Anterior cingulate cortex (tissue), 58 donors: Measurements from ENCODE around the gene LPP.

ENCODE experiments used
- DNase-seq, 58 donors: peaks; one replicate each; lab custom pipeline; 2025; lab: John Stamatoyannopoulos, UW

LPP gene

DNA sequence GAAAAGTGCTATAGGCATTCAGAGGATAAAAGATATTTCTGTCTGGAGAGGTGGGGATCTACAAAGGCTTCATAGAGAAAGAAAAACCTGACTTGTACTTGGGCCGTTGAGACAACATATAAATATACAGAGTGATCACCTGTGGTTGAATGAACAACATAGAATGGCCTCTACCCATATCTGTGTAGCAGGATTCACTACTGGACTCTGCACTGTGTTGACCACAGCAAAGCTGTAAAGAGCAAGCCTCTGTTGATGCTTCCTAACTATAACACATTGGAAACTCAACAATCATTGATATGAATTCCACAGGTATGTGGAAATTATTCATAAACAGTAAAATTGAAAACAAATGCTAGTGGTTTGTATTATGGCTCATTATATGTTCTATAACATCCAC lies 19.1 kb upstream of the LPP start:
- no peak for DNase-seq

DNA sequence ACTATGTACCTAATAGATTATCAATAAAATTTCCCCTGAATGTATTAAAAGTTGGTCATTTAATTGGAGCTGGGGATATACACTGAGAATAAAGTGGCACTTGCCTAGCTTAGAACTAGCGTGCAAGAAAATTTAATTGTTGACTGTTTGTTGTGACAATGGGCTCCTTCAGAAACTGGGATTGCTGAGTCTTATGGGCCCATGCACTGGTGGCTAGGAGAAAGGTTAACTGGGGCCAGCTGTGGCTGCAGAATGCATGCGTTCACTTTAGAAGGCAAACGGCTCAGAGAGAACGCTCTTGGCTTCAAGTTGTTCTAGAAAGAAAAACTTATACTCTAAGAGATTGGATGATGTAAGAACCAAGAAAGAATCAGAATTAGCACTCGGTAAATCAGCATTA lies 18.7 kb upstream of the LPP start:
- DNase-seq: no peak

DNA sequence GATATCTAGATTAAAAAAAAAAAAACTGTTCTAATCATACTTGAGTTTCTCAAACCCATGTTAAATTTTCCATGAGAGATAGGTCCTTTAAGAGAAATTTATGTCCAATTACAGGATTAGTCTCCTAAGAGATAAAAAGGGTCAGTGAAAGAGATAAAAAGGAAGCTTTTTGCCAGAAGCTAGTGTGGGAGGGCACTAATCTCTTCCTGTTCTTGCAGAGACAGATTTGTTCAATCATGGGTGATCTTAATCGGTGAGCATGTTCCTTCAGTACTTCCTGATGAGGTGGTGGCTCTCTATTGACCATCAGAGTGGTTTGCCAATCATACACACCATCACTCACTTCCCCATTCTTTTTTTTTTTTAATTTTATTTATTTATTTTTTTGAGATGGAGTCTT lies 16.9 kb upstream of the LPP start:
- no peak for DNase-seq

DNA sequence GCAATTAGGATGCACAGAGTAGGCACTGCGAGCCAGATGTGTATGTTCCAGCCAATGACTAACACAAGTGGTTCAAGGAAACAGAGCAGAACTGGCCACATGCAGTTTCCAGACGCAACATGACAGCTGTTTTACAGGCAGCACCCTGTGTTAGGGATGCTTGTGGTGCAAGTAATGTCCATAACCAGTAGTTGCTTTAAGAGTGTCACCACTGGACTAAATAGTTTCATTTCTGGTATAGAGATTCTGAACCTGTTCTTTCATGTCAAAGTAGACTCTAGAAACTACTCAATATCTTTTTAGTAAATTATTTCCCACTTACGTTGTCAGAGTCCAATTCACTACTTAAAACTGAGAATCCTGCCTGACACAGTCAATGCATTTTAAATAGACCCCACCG lies 14.5 kb upstream of the LPP start:
- no peak for DNase-seq

DNA sequence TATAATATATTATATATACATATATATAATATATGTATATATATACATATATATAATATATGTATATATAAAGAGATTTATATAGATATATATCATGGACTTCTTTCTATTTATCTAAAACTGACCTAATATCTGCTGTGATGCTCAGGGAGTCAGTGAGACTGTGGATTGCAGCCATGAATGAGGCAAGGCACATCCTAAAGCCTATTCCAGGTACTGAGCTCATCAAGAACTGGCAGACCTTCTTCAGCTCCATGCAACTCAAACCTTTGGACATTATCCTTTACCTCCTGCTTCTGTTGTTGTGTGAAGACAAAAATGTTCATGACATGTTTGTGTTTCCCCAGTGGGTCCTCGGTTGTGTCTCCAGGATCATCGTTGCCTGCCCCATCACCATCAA lies 7.7 kb upstream of the LPP start:
- DNase-seq: no peak

DNA sequence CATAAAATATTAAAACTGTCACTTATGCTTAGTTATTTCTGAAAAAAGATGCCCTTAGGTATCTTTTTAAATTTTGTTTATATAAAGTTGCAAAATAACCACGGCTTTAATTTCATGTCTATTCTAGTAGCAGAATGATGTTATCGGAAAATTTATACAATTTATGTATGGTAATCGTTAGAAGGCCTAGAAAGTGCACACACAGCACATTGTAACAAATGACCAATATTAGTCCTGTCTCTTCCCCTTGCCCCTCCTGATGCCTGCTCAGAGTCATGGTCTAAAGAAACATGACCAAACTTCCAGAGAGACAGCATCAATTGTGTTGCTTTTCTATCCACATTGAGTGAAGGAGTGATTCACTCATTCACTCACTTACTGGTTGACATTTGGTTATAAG lies 6.2 kb upstream of the LPP start:
- no peak for DNase-seq

DNA sequence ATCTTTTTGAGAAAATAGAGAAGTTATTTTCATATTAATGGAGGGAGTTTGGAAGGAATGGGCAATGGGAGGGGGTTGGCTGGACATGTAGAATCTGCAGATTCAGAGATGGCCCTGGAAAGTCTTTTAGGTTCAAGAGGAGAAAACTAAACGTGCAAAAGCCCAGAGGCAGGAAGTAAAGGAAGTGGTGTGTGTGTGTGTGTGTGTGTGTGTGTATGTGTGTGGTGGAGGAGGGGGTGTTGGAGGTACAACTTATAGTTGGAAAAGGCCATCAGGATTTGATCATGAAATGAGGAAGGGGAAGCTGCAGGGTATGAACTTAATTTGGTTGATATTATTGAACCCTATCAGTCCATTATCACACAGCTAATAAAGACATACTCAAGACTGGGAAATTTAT lies 5.6 kb upstream of the LPP start:
- no peak for DNase-seq

DNA sequence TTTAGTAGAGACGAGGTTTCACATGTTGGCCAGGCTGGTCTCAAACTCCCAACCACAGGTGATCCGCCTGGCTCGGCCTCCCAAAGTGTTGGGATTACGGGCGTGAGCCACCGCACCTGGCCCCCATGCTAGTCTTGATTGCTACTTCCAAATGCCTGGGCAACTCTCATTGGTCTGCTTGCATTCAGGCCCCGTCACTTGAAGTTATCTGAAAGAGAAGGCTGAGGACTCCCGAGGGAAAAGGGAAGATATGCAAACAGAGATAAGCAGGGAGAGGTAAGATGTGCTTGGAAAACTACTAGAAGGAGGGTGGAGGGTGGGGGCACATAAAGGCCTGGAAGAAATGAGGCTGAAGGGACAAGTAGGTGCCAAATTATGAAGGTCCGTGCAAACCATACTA lies 4.4 kb upstream of the LPP start:
- DNase-seq: no peak

DNA sequence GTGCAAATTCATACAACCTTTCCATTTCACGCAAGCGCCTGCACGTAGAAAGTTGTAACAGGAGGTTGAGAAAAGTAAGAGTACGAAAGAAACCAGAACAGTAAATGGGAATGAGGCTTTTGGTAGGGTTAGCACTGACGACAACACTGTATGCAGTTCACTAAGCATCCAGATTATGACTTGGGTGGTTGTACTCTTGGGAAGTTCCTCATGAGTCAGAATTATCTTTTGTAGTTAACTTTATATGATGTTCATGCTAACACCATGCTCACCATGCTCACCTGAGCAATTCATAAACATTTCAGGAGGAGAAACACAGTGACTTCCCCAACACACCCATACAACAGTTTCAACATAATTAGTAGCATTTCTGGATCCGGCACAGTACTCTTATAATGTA lies 3.0 kb upstream of the LPP start:
- DNase-seq: no peak

DNA sequence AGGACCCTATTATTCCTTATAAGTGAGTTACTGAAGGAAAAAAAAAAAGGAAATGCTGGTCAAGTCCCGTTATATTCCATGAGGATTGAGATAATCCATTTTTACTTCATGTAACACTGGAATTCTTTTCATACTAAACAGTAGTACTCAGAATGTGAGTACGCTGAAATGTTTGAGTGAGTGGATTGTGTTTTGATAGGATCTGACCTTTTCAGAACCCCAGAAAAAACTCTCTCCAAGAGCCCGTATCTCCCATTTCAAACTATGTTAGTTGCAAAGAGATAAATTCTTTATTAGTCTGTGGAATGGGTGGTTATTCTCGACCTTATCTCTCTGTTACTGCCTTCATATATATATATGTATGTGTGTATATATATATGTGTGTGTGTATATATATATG lies 2.5 kb upstream of the LPP start:
- DNase-seq: no peak

DNA sequence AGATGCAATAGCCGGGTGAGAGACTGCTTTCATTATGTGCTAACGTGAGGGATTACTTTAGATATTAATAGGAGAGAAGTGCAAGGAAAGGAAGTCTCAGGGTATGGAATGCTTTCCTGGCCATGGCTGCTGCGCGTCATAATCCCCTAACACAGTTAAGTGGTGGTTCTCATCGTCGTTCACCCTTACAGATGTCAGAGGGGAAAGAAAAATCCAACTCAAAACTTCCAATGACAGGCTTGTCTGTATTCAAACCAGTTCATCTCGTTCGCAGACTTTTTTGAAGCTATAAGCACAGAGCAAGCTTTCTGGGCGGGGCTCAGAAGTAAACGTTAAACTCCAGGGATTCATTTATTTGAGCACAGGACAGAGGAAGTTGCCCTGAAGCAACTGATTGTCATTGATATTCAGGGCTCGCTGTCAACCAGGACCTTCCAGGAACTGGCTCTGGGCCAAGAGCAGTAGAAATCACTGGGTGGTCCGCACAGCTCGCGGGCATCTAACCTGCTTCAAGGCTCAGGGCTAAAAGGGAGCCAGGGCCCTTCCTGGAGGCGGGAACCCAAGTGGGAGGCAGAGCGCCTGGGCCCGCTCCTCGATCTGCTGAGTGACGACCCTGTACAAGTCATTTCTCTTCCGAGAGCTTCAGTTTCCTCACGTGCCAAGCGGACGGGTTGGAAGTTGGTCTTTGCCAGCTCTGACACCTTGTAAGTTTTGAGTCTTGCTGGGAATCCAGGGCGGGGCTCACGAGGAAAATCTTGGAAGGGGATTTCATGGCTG lies 1.1 kb upstream of the LPP start:
- DNase-seq: peak in 19 of 58 donors; percentile 10 to 69 (median 41)

DNA sequence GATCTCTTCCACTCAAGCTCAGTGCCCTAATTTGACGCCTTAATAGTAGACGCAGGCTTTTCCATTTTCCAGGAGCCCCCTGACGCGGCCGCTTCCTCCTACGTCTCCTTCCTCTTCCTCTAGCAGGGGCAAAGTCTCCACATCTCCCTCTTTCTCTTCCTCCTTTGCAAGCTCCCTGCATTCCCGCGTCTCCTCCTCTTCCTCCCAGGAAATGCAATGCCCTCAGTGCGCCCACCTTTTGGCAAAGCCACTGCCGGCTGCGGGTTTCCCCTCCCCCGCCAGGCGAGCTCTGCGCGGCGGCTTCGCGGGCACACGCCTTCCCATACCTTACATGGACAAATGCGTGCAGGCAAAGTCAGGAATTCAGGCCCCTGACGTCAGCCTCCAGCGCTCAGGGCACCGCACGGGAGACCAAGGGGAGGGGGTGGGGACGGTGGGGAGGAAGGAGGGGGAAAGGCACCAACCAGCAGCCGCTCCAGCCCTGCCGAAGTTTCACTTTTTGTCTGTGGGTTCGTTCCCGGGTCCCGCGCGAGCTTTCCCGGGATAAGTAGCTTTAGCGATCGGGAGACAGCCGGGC lies 432 bp upstream of the LPP start:
- DNase-seq: peak in 51 of 58 donors; percentile 17 to 82 (median 67)

DNA sequence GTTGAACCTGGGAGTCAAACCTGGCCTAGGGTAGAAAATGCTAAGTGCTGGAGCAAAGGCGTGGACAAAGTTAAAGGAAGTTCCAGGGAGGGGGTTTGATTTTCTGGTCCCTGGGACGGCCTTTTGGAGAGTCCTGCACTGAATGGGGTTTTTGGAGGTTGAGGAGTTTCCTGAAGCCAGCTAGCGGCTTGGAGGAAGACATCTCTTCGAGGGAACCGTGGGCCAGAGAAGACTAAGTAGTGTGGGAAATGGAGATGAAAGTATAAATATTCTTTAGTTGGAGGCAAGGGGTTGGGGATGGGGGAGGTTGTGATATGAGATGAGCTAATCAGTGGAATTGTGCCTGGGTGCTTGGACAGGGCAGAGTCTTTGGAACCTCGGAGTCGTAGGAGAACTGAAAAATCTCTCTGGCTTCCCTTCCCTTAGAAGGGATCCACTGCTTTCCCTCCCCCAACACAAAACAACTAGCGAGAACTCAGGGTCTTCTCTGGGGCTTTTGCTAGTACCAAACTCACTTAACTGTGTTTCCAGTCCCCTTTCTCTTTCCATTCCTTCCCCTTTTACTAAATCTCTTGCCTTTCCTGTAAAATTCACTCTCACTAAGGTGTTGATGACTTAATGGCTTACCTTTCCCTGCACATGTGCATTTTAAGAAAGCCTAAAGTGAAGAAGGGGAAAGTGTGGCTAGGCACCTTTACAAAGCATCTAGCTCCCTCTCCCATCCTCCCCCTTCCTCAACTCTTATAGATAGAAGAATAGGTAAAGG lies 1.0 kb downstream of the LPP start:
- DNase-seq: no peak

DNA sequence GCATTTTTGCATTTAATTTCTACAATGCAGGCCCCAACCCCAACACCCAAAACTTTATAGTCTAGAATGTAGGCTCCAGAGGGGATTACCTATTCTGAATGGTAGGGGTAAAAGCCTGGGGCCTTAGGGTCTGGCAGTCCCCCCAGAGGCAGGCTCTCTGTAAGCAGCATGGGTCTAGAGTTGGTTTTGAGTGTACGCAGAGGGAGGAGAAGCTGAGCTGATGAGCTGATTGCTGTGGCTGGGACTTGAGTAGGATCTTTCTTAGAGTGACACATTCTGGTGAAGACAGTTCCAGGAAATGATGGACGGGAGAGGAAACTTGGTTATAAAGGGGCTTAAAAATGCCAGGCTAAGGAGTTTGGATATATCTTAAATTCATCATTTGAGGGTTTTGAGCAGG lies 2.1 kb downstream of the LPP start:
- DNase-seq: no peak

DNA sequence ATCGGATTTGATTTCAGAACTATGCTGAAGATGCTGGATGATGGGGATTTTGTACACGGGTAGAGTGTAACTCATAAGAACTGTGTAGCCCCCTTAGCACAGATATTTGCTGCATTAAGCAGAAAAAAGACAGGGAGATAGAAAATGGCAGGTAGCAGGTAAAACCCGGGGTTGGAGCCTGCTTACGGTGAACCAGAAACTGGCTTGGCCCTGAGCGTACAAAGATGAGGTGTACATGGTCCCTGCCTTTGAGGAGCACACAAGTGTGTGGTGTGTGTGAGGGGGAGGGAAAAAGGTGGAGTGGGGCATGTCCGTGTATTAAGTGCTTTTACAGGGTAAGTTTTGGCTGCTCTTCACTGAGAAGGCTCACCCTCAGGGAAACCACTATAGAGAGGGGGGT lies 3.5 kb downstream of the LPP start:
- DNase-seq: no peak

DNA sequence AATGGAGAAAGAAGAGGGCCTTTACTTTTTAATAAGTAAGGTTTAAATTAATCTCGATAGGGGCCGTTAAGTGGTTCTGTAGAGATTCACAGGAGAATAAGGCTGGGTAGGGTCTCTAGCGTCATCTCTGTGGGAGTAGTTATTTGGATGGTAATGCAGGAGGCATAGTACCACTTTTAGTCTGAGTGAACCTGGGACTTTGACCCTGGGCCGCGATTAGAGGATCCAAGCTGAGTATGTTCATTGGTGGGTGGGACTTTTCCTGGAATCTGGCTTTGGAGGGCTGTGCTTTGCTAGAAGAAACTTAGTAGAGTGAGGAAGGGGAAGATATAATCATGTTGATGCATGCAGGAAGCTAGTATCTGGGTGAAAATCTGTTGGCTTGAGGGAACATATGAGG lies 4.0 kb downstream of the LPP start:
- no peak for DNase-seq

DNA sequence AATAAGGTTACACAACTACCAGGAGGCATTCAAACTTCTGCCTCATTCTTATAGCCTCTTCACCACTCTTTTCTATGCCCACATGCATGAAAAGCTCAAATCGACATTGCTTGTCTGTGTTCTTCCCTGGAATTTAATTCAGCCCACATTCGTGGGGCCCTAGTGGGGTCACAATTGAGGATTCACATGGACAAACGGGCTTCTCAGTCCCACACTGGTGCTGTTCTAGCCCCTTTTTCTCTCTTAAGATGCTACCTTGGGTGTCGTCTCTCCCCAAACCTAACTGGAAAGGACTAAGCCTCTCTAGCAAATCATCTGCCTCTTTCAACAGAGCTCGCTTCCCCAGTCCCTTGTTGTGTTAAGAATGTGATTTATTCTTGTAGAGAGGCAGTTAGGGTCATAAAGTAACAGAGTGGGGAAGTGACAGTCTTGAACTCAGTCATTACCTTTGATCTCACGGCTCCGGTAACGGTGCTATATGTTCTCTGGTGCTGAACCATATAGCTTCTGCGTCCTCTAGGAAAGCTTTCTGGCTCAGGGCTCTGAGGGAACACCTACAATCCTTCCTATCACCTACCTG lies 4.9 kb downstream of the LPP start:
- DNase-seq: no peak

DNA sequence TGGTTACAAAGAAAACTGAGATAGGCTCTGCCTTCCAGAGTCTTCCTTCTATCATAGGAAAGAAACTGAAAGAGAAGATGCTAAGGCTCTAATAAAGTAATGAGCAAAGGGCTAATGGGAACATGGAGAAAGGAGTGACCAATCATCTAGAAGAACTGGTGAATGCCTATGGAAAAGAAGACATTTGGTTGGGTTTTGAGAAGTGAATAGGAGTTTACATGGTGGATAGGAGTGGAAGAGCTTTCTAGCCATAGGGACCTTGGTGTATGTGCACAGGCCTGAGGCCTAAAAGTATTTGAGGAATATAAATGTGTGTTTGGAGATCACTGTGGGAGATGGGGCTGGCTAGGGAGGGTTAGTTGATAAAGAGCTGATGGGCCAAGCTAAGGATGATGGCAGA lies 6.8 kb downstream of the LPP start:
- DNase-seq: no peak

DNA sequence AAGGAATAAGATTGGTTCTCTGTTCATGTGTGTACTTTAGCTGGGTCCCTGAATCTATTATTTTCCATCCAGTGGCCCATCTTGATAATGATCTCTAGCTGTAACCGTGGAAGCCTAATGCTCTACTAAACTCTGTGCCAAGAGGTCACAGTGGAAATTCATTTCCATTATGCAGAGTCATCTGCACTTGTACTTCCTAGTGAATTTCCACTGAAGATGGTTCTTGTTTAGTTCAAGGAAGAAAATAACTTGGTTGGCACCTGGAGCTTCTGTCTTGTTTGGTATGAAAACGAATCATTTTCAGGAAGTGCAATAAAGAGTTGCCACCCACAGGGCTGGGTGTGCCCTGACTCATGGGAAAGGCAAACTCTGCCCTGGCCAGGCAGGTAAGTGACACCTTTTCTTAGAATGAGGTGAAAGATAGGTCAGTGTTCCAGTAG lies 10.3 kb downstream of the LPP start:
- DNase-seq: no peak

DNA sequence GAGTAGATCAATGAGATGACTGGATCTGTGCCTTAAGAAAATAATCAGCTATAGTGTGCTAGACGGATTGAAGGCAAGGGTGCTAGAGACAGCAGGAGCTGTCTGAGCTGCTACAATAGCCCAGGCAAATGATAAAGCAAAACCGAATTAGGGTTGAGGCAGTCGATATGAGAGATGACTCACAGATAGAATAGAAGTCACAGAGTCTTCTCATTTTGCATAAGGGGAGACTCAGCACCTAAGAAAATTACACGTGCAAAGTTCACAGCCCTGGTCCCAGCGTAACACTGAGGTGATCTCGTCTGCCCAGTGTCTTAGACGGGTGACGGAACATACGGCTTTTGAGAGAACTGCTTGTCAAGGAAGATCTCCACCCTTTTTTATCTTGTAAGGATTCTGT lies 11.6 kb downstream of the LPP start:
- no peak for DNase-seq

DNA sequence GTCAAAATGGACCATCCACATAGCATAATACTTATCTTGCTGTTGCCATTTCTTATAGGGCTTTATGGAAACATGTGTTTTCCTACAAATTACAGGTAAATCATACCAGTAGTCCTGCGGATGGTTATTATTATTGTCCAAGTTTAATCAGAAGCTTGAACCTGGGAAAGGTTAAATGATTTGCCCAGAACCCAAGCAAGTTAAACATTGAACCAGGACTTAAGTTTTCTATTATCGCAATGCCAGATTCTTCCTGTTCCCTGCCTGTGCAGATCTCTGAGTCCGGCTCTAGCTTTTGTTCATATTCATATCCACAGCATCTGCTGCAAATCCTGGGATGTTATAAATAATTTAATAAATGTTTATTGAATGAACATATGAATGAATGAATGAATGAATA lies 12.5 kb downstream of the LPP start:
- no peak for DNase-seq

DNA sequence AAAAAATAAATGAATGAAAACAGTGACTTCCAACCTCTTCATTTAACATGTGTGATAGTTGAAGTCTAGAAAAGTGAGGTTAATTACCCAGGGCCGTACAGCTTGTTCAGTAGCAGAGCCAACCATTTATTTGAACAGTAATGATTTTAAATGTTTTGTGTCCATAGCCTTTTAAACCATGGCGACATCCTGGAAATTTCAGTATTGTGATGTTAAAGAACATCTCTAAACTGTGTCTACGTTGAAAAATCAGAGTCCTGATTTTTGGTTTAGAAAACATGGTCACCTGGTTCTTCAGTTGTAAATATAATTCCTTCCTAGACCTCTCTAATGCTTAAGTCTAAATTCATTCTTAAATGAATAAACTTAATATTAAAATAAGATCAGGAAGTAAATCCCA lies 14.2 kb downstream of the LPP start:
- no peak for DNase-seq
